ENCODE results near the gene RGS12. TPM values are rescaled to one million over a fixed set of nuclear protein-coding genes. Genes with fewer than 3 reads are reported as not detected.

The RGS12 gene
- total and polyA plus RNA-seq, 2 experiments from 2014 or later: 40.1 to 45.0 TPM

DNA sequence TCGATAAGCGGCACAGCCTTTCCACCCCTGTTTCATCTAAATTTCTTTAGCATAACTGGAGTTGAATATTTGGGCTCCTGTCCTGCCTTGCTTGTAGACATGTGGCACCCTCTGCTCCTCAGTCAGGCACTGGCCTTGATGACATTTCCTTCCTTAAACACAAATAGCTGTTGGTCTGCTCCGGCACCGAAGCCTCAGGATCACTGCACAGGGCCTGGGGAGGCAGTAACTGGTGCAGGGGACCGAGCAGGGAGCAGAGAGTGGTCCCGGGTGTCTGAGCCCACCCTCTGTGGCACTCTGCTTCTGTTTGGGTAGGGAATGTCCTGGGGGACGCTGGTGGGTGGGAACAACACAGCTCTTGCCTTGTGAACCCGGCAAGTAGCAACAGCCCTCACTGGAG is 13.6 kb downstream of the RGS12 start:
- H3K4me1 ChIP-seq (ENCODE audit: low read depth): peaks cover 31% of the 10 kb centered on the region
- DNase-seq (ENCODE audit: low read depth in 1 of 2, low spot score in 1 of 2): no peak
- no peak overlapping the region for H3K4me3 ChIP-seq
- H3K27ac ChIP-seq: no peak overlapping the region
- no peaks in the 10 kb centered on the region for H3K27me3 ChIP-seq
- H3K36me3 ChIP-seq: no peaks in the 10 kb centered on the region
- TF ChIP-seq, protein P1, sequence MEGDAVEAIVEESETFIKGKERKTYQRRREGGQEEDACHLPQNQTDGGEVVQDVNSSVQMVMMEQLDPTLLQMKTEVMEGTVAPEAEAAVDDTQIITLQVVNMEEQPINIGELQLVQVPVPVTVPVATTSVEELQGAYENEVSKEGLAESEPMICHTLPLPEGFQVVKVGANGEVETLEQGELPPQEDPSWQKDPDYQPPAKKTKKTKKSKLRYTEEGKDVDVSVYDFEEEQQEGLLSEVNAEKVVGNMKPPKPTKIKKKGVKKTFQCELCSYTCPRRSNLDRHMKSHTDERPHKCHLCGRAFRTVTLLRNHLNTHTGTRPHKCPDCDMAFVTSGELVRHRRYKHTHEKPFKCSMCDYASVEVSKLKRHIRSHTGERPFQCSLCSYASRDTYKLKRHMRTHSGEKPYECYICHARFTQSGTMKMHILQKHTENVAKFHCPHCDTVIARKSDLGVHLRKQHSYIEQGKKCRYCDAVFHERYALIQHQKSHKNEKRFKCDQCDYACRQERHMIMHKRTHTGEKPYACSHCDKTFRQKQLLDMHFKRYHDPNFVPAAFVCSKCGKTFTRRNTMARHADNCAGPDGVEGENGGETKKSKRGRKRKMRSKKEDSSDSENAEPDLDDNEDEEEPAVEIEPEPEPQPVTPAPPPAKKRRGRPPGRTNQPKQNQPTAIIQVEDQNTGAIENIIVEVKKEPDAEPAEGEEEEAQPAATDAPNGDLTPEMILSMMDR (IDR thresholded peaks at IDR 0.05; ENCODE audit: low read depth, low read length): no peak
- no peaks in the 10 kb centered on the region for H3K9me3 ChIP-seq (ENCODE audit: low read depth)

DNA sequence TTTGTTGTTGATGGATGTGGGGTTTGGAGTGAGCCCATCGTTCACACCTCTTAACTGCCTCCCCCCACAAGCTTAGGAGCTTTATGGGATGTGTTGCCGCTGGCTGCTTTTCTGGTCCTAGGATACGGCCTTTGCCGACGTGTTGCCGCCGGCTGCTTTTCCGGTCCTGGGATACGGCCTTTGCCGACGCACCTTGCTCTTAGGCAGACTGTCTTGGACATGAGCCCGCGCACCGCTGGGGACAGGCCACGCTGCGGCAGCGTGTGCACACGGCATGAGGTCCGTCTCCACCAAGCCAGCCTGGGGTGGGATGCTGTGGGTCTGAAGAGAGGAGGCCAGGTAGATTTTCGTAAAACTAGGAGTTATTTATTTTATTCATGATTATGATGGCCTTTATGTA is 14.2 kb downstream of the RGS12 start:
- TF ChIP-seq, protein P1 (IDR thresholded peaks at IDR 0.05; ENCODE audit: low read depth, low read length): no peak
- Histone ChIP-seq H3K36me3 (no peaks in the 10 kb centered on the region), H3K27me3 (no peaks in the 10 kb centered on the region), H3K27ac (no peak overlapping the region), H3K9me3 (ENCODE audit: low read depth) (no peaks in the 10 kb centered on the region), H3K4me3 (no peak overlapping the region), H3K4me1 (ENCODE audit: low read depth) (peaks cover 27% of the 10 kb centered on the region)
- no peak for DNase-seq (ENCODE audit: low read depth in 1 of 2, low spot score in 1 of 2)

DNA sequence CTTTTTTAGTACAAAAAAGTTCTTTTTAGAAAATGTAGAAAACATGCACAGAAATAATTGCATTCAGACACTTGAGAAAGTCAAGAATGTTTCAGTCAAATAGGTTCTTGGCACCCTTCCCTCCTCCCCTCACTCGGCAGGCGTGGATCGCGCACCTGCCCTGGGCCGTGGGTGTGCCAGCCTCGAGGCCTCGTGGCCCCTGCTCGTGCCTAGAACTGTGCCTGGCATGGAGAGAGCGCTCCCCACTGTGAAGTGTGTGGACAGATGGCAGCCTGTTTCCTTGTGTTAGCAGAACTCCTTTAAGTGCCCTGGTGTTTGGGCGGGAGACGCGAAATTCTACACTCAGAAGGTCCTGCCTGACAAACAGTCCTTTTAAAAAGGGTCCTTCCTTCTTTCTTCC is 14.7 kb downstream of the RGS12 start:
- TF ChIP-seq, protein P1 (IDR thresholded peaks at IDR 0.05; ENCODE audit: low read depth, low read length): no peak
- H3K27me3 ChIP-seq: no peaks in the 10 kb centered on the region
- peaks cover 26% of the 10 kb centered on the region for H3K4me1 ChIP-seq (ENCODE audit: low read depth)

DNA sequence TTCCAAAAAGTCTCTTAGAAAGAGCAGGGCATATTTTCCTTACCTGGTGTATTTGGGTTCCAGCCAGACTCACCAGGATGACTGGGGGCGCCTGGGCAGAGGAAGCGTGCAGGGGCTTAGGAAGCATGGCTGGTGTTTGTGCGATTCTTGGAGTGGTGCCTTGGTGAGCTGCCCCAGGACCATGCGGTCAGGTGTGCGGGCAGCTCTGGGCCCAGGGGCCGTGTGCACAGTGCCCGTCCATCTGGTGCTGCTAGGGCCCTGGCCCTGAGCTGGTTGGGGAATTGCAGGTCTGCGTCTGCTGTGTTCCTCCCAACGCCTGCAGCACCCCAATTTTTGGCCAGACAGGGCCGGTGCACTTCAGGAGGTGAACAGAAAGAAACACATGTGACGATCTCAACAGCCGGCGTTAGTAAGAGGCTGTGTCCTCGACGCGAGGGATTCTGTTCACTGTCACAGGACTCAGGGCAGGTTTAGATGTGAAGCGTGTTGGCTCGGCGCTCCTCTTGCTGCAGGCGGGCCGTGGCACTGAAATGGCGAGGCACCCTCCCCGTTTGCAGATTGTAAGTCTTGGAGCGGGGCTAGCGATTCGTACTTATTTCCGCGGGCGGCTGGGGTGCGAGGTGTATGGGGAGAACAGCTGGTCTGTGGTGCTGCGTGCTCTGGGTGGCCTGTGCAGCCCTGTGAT is 15.2 kb downstream of the RGS12 start:
- Histone ChIP-seq H3K9me3 (ENCODE audit: low read depth) (no peaks in the 10 kb centered on the region), H3K27me3 (no peaks in the 10 kb centered on the region), H3K27ac (no peak overlapping the region), H3K4me3 (no peak overlapping the region), H3K4me1 (ENCODE audit: low read depth) (peaks cover 26% of the 10 kb centered on the region), H3K36me3 (no peaks in the 10 kb centered on the region)
- DNase-seq (ENCODE audit: low read depth in 1 of 2, low spot score in 1 of 2): no peak
- TF ChIP-seq, protein P1 (IDR thresholded peaks at IDR 0.05; ENCODE audit: low read depth, low read length): no peak

More for the DNA sequence above, 14.7 kb downstream of the RGS12 start:
- Histone ChIP-seq H3K4me3 (no peak overlapping the region), H3K9me3 (ENCODE audit: low read depth) (no peaks in the 10 kb centered on the region), H3K27ac (no peak overlapping the region), H3K36me3 (no peaks in the 10 kb centered on the region)
- no peak for DNase-seq (ENCODE audit: low read depth in 1 of 2, low spot score in 1 of 2)

DNA sequence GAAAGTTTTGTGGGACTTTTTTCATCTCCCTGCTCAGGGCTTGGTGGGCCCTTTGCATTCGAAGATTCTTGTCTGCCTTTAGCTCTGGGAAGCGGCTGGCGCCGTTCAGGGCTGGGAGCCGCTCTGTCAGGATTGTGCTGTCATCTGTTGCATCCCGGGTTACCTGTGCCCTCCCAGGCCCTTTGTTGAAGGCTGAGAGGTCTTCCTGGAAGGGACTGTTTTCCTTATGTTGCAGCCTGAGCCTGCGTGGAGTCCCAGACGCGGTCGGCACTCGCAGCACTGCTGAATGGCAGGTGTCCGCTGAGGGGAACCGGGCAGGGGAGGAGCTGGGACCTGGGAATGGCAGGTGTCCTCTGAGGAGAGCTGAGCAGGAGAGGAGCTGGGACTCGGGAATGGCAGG is 15.9 kb downstream of the RGS12 start:
- Histone ChIP-seq H3K36me3 (no peaks in the 10 kb centered on the region), H3K9me3 (ENCODE audit: low read depth) (no peaks in the 10 kb centered on the region), H3K27me3 (no peaks in the 10 kb centered on the region), H3K27ac (no peak overlapping the region), H3K4me3 (no peak overlapping the region), H3K4me1 (ENCODE audit: low read depth) (peaks cover 26% of the 10 kb centered on the region)
- DNase-seq (ENCODE audit: low read depth in 1 of 2, low spot score in 1 of 2): no peak
- TF ChIP-seq, protein P1 (IDR thresholded peaks at IDR 0.05; ENCODE audit: low read depth, low read length): no peak

All from cardiac muscle cell (in vitro differentiated cells and primary cell).